ENCODE measurements around the gene SETD3. TPM values are rescaled to one million over a fixed set of nuclear protein-coding genes. Genes with fewer than 3 reads are reported as not detected.

The SETD3 gene
- total and polyA plus RNA-seq, 2 donors = 39.0 to 83.6 TPM

GRCh38 chr14:99380991-99381687 is 99.5 kb downstream of the SETD3 start:
- Histone ChIP-seq H3K27me3 (ENCODE audit: control insufficient read depth in 2 of 2, insufficient read depth in 1 of 2, low read length in 1 of 2) (peaks cover 0 to 5% of the 10 kb centered on the region in 2 donors), H3K36me3 (ENCODE audit: control insufficient read depth in 2 of 2, insufficient read depth in 2 of 2, low read length in 1 of 2) (no peaks in the 10 kb centered on the region), H3K27ac (ENCODE audit: low read depth in 1 of 2, low read length in 1 of 2) (no peak overlapping the region), H3K9me3 (ENCODE audit: control insufficient read depth in 2 of 2, insufficient read depth in 1 of 2, low read length in 1 of 2) (no peaks in the 10 kb centered on the region), H3K4me3 (ENCODE audit: low read length in 2 of 2) (no peak overlapping the region), H3K4me1 (ENCODE audit: control insufficient read depth in 2 of 2, insufficient read depth in 2 of 2, low read length in 2 of 2) (no peaks in the 10 kb centered on the region)
- WGBS = 86% methylated on average over 18 of the region's 18 CpGs
- no peak for DNase-seq (ENCODE audit: low read depth in 6 of 9, low spot score in 9 of 9)

GRCh38 chr14:99380402-99380801 is 100.3 kb downstream of the SETD3 start:
- no peak for DNase-seq (ENCODE audit: low read depth in 6 of 9, low spot score in 9 of 9)
- peaks cover 0 to 5% of the 10 kb centered on the region in 2 donors for H3K27me3 ChIP-seq (ENCODE audit: control insufficient read depth in 2 of 2, insufficient read depth in 1 of 2, low read length in 1 of 2)
- H3K9me3 ChIP-seq (ENCODE audit: control insufficient read depth in 2 of 2, insufficient read depth in 1 of 2, low read length in 1 of 2) = no peaks in the 10 kb centered on the region
- H3K4me1 ChIP-seq (ENCODE audit: control insufficient read depth in 2 of 2, insufficient read depth in 2 of 2, low read length in 2 of 2) = no peaks in the 10 kb centered on the region
- WGBS = 65% methylated on average over 5 of the region's 5 CpGs
- no peak overlapping the region for H3K27ac ChIP-seq (ENCODE audit: low read depth in 1 of 2, low read length in 1 of 2)
- no peak overlapping the region for H3K4me3 ChIP-seq (ENCODE audit: low read length in 2 of 2)
- no peaks in the 10 kb centered on the region for H3K36me3 ChIP-seq (ENCODE audit: control insufficient read depth in 2 of 2, insufficient read depth in 2 of 2, low read length in 1 of 2)

- Histone ChIP-seq H3K4me3 (ENCODE audit: low read length in 2 of 2) (no peak overlapping the region), H3K9me3 (ENCODE audit: control insufficient read depth in 2 of 2, insufficient read depth in 1 of 2, low read length in 1 of 2) (no peaks in the 10 kb centered on the region), H3K27ac (ENCODE audit: low read depth in 1 of 2, low read length in 1 of 2) (no peak overlapping the region), H3K36me3 (ENCODE audit: control insufficient read depth in 2 of 2, insufficient read depth in 2 of 2, low read length in 1 of 2) (no peaks in the 10 kb centered on the region), H3K27me3 (ENCODE audit: control insufficient read depth in 2 of 2, insufficient read depth in 1 of 2, low read length in 1 of 2) (peaks cover 0 to 12% of the 10 kb centered on the region in 2 donors), H3K4me1 (ENCODE audit: control insufficient read depth in 2 of 2, insufficient read depth in 2 of 2, low read length in 2 of 2) (no peaks in the 10 kb centered on the region)
- 81% methylated on average over 9 of the region's 9 CpGs for WGBS
- no peak for DNase-seq (ENCODE audit: low read depth in 6 of 9, low spot score in 9 of 9)
These were observed 101.9 kb downstream of the SETD3 start for GRCh38 chr14:99378782-99379214.

GRCh38 chr14:99377951-99378350 is 102.7 kb downstream of the SETD3 start:
- Histone ChIP-seq H3K4me3 (ENCODE audit: low read length in 2 of 2) (no peak overlapping the region), H3K4me1 (ENCODE audit: control insufficient read depth in 2 of 2, insufficient read depth in 2 of 2, low read length in 2 of 2) (no peaks in the 10 kb centered on the region), H3K27me3 (ENCODE audit: control insufficient read depth in 2 of 2, insufficient read depth in 1 of 2, low read length in 1 of 2) (peaks cover 0 to 12% of the 10 kb centered on the region in 2 donors), H3K9me3 (ENCODE audit: control insufficient read depth in 2 of 2, insufficient read depth in 1 of 2, low read length in 1 of 2) (no peaks in the 10 kb centered on the region), H3K36me3 (ENCODE audit: control insufficient read depth in 2 of 2, insufficient read depth in 2 of 2, low read length in 1 of 2) (no peaks in the 10 kb centered on the region), H3K27ac (ENCODE audit: low read depth in 1 of 2, low read length in 1 of 2) (no peak overlapping the region)
- DNase-seq (ENCODE audit: low read depth in 6 of 9, low spot score in 9 of 9) = no peak
- WGBS = 88% methylated on average over 9 of the region's 9 CpGs

- Histone ChIP-seq H3K27me3 (ENCODE audit: control insufficient read depth in 2 of 2, insufficient read depth in 1 of 2, low read length in 1 of 2) (peaks cover 0 to 8% of the 10 kb centered on the region in 2 donors), H3K4me1 (ENCODE audit: control insufficient read depth in 2 of 2, insufficient read depth in 2 of 2, low read length in 2 of 2) (no peaks in the 10 kb centered on the region), H3K36me3 (ENCODE audit: control insufficient read depth in 2 of 2, insufficient read depth in 2 of 2, low read length in 1 of 2) (no peaks in the 10 kb centered on the region), H3K9me3 (ENCODE audit: control insufficient read depth in 2 of 2, insufficient read depth in 1 of 2, low read length in 1 of 2) (no peaks in the 10 kb centered on the region), H3K27ac (ENCODE audit: low read depth in 1 of 2, low read length in 1 of 2) (no peak overlapping the region), H3K4me3 (ENCODE audit: low read length in 2 of 2) (no peak overlapping the region)
- 94% methylated on average over 11 of the region's 11 CpGs for WGBS
- DNase-seq (ENCODE audit: low read depth in 6 of 9, low spot score in 9 of 9) = no peak
These were observed 105.7 kb downstream of the SETD3 start for GRCh38 chr14:99374964-99375363.

- H3K36me3 ChIP-seq (ENCODE audit: control insufficient read depth in 2 of 2, insufficient read depth in 2 of 2, low read length in 1 of 2) = no peaks in the 10 kb centered on the region
- 86% methylated on average over 16 of the region's 16 CpGs for WGBS
- no peaks in the 10 kb centered on the region for H3K9me3 ChIP-seq (ENCODE audit: control insufficient read depth in 2 of 2, insufficient read depth in 1 of 2, low read length in 1 of 2)
- DNase-seq (ENCODE audit: low read depth in 6 of 9, low spot score in 9 of 9) = no peak
- no peak overlapping the region for H3K4me3 ChIP-seq (ENCODE audit: low read length in 2 of 2)
- no peaks in the 10 kb centered on the region for H3K4me1 ChIP-seq (ENCODE audit: control insufficient read depth in 2 of 2, insufficient read depth in 2 of 2, low read length in 2 of 2)
- no peak overlapping the region for H3K27ac ChIP-seq (ENCODE audit: low read depth in 1 of 2, low read length in 1 of 2)
- peaks cover 0 to 3% of the 10 kb centered on the region in 2 donors for H3K27me3 ChIP-seq (ENCODE audit: control insufficient read depth in 2 of 2, insufficient read depth in 1 of 2, low read length in 1 of 2)
These were observed 116.9 kb downstream of the SETD3 start for GRCh38 chr14:99363616-99364290.

- Histone ChIP-seq H3K4me3 (ENCODE audit: low read length in 2 of 2) (no peak overlapping the region), H3K9me3 (ENCODE audit: control insufficient read depth in 2 of 2, insufficient read depth in 1 of 2, low read length in 1 of 2) (no peaks in the 10 kb centered on the region), H3K36me3 (ENCODE audit: control insufficient read depth in 2 of 2, insufficient read depth in 2 of 2, low read length in 1 of 2) (no peaks in the 10 kb centered on the region), H3K4me1 (ENCODE audit: control insufficient read depth in 2 of 2, insufficient read depth in 2 of 2, low read length in 2 of 2) (no peaks in the 10 kb centered on the region), H3K27me3 (ENCODE audit: control insufficient read depth in 2 of 2, insufficient read depth in 1 of 2, low read length in 1 of 2) (peaks cover 0 to 3% of the 10 kb centered on the region in 2 donors), H3K27ac (ENCODE audit: low read depth in 1 of 2, low read length in 1 of 2) (no peak overlapping the region)
- 94% methylated on average over 12 of the region's 12 CpGs for WGBS
- no peak for DNase-seq (ENCODE audit: low read depth in 6 of 9, low spot score in 9 of 9)
These were observed 117.6 kb downstream of the SETD3 start for GRCh38 chr14:99363051-99363450.

- Histone ChIP-seq H3K27ac (ENCODE audit: low read depth in 1 of 2, low read length in 1 of 2) (no peak overlapping the region), H3K4me3 (ENCODE audit: low read length in 2 of 2) (no peak overlapping the region), H3K9me3 (ENCODE audit: control insufficient read depth in 2 of 2, insufficient read depth in 1 of 2, low read length in 1 of 2) (no peaks in the 10 kb centered on the region), H3K4me1 (ENCODE audit: control insufficient read depth in 2 of 2, insufficient read depth in 2 of 2, low read length in 2 of 2) (no peaks in the 10 kb centered on the region), H3K36me3 (ENCODE audit: control insufficient read depth in 2 of 2, insufficient read depth in 2 of 2, low read length in 1 of 2) (no peaks in the 10 kb centered on the region), H3K27me3 (ENCODE audit: control insufficient read depth in 2 of 2, insufficient read depth in 1 of 2, low read length in 1 of 2) (peaks cover 0 to 3% of the 10 kb centered on the region in 2 donors)
- 97% methylated on average over 21 of the region's 21 CpGs for WGBS
- DNase-seq (ENCODE audit: low read depth in 6 of 9, low spot score in 9 of 9) = no peak
These were observed 119.0 kb downstream of the SETD3 start for GRCh38 chr14:99361596-99362215.
